ENCODE results near the gene RCVRN.

GRCh38 chr17:9898812-9899211, 6.3 kb downstream of the RCVRN start:
- TF ChIP-seq, protein P1, sequence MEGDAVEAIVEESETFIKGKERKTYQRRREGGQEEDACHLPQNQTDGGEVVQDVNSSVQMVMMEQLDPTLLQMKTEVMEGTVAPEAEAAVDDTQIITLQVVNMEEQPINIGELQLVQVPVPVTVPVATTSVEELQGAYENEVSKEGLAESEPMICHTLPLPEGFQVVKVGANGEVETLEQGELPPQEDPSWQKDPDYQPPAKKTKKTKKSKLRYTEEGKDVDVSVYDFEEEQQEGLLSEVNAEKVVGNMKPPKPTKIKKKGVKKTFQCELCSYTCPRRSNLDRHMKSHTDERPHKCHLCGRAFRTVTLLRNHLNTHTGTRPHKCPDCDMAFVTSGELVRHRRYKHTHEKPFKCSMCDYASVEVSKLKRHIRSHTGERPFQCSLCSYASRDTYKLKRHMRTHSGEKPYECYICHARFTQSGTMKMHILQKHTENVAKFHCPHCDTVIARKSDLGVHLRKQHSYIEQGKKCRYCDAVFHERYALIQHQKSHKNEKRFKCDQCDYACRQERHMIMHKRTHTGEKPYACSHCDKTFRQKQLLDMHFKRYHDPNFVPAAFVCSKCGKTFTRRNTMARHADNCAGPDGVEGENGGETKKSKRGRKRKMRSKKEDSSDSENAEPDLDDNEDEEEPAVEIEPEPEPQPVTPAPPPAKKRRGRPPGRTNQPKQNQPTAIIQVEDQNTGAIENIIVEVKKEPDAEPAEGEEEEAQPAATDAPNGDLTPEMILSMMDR (conservative IDR thresholded peaks at IDR 0.05) = no peak
- no peak for TF ChIP-seq EZH2 (IDR thresholded peaks at IDR 0.05; ENCODE audit: low read depth)
